NOMO-1 treated with DMSO at 0.1 percent for 48 hours (cell line): ENCODE measurements around the gene TAB2.

ENCODE experiments used
- DNase-seq: peaks from one replicate; lab custom pipeline; 2025; ENCODE audit not compliant: unreplicated experiment; lab: John Stamatoyannopoulos, UW

The TAB2 gene

DNA sequence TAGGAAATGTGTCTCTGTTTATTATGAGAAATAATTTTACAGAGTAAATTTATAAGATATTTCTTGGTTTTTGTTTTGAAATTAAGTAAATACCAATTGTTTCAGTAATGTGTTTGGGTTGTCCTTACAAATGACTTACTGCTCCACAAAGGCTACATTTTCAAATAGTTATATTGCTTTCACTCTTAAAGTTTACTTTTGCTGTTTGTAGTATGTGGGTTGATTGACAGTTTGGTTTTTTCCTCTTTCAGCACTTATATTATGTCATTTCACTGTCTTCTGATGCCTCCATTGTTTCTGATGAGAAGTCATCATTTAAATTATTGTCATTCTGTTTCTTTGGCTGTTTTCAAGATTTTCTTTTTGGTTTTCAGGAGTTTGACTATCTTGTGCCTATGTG is 47.7 kb downstream of the TAB2 start:
- DNase-seq = no peak

DNA sequence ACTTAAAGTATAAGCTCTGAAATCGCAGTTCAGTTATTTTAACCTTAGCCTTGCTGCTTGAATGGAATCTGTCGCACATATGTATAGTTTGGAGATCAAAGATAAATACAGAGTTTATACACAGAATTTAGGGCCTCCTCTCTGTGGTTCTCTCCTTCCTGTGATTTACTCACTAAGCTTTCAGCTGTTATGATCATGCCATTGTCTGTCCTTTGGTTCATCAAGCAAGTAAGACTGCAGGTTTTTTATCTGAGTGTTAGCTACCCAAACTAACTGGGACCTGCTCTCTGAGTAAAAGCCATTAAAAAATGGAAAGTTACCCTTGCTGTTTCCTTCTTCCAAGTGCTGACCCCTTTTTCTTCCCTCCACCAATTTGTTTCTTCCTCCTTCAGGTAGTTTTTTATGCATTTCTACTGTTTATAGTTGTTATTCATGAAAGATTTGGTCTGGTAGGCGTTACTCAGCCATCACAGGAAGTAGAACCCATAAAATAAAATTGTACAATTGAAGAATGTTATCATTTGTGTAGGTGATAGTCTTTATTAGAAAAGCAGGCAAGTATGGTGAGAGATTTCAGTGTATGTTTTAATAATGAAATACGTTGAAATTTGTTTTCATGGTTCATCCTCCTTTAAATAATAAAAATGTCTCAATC is 48.9 kb downstream of the TAB2 start:
- no peak for DNase-seq

DNA sequence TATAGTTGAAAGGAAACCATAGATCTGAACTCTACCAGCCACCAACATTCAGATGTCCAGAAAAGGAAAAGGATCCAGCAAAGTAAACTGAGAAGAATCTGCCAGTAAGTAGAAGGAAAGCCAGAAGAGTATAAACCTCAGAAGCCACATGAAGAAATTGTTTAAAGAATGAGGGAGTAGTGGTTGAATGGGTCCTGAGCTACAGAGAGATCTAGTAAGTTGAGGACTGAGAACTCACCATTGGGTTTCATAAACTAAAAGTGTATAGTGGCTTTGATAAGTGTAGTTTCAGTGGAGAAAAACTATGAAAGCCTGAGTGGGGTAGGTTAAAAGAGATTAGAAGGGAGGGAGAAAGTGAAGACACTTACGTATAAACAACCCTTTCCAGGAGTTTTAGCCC is 50.6 kb downstream of the TAB2 start:
- DNase-seq = no peak

DNA sequence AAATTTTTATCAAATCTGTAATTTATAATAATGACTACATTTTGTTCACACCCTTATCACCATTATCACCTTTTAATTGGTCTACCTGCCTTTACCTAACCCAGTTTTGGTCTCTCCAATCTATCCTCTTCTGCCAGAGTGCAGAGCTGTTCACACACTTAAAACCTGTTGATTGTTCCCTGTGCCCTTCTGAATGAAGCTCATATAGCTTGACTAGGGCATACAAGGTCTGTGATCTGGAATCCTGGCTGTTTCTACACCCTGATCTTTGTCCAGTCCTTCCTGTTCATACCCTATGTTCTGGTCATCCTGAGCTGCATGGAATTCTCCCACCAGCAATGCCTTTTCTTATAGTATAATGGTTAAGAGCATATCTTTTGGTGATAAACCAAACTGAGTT is 53.6 kb downstream of the TAB2 start:
- DNase-seq = no peak

DNA sequence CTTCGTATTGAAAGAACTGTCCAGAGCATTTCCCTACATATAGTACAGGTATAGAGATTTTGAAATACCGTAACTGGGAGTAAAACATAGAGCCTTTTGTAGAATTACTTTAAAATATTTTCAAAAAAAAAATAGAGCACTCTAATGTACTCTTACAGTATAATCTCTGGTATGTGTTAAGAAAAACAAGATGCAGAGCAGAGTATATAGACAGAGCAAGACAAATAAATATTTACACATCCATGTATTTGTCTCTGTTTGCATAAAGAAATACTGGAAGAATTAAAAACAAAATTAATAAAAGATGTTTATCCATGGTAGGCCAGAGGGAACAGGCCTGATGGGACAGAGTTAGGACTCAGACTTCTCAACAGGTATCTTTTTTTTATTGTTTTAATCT is 54.5 kb downstream of the TAB2 start:
- DNase-seq = no peak

DNA sequence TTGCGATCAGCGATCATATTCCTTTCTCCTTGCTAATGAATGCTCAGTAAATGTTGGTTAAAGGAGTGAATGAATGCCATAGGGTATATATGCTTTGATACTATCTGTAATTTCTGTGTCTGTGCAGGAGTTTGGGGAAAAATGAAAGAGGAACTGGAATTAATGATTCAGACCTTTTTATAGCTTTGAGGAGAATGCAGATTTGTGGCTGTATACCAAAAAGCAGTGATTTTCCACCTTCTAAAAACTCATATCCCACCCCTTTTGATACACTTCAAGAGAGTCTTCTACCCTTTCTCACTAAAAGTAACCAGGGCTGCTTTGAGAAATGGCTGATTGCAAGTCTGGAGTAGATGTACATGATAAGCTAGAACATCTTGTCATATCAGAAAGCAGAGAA is 56.0 kb downstream of the TAB2 start:
- peak; percentile 48 for DNase-seq

DNA sequence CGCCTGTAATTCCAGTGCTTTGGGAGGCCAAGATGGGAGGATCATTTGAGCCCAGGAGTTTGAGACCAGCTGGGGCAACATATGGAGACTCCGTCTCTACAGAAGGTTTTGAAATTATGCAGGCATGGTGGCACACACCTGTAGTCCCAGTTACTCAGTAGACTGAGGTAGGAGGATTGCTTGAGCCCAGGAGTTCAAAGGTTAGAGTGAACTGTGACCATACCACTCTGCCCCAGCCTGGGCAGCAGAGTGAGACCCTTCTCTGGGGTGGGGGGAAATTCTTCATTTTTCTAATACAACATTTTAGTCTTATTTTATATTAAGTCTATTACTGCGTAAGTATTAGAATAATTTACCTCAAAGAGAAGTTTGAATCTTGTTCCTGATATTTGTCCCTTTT is 62.5 kb downstream of the TAB2 start:
- DNase-seq = no peak

DNA sequence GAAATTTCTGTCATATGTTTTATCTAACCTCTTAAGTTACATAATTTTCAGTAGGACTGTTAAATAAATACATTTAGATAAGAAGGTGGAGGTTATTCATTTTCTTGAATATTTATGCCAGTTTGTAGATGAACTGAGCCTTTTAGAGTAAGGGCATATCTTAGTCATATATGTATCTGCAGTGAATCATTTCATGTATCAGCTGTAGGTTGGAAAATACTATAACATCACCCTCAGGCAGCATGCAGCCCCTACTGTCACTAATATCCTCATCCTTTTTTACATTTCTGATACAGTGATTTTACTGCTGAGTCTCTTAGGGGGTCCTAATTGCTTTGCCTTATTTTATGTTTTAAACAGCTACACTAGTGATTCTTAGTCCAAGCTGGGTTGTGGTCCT is 63.0 kb downstream of the TAB2 start:
- no peak for DNase-seq

DNA sequence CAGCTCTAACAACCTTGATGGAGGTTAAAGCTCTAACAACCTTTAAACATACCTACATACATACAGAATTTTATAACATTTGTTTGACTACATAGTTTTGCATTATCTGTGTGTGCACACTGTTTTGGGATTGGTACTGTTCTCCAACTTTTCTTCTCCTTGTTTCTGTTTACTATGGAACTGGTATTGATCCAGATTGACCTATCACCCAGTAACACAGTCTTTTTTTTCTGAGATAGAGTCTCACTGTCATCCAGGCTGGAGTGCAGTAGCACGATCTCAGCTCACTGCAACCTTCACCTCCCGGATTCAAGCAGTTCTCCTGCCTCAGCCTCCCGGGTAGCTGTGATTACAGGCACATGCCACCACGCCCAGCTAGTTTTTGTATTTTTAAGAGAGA is 65.9 kb downstream of the TAB2 start:
- DNase-seq = no peak

DNA sequence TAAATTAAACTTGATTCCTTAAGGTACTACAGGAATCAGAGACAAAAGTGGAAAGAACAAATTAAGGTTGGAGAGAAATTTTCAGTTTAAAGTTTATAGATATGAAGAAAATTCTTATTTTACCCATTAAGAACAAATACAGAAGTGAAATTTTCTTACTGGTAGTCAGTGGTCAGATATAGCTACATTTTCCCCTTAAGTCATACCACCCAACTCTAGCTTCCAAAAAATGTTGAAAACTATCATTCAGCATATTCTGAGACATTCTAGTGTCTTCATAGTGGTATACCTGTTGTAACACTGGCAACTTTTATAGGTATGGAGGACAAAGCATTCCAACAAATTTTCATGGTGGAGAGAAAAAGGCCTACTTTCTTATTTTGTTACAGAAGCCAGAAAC is 67.0 kb downstream of the TAB2 start:
- DNase-seq = no peak

DNA sequence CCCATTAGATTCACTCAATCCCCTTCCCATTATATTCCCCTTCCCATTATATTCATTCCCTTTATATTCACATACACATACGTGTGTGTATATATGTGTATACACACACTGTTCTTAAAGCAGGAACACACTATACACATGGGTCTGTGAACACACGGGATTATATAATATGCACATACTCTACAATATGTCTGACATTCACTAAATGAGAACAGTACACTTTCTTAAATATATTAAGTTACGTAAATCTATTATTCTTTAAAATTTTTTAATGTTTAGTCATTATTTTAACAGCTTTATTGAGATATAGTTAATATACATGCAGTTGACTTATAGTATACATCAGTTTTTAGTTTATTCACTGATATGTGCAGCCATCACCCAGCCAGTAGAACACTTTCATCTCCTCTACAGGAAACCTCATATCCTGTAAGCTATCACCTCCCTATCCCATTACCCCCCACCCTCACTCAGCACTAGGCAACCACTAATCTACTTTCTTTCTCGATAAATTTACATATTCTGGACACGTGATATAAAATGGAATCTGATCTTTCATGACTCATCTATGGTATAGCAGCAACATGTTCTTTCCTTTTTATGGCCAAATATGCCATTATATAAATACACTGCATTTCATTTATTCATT is 68.6 kb downstream of the TAB2 start:
- DNase-seq = no peak

DNA sequence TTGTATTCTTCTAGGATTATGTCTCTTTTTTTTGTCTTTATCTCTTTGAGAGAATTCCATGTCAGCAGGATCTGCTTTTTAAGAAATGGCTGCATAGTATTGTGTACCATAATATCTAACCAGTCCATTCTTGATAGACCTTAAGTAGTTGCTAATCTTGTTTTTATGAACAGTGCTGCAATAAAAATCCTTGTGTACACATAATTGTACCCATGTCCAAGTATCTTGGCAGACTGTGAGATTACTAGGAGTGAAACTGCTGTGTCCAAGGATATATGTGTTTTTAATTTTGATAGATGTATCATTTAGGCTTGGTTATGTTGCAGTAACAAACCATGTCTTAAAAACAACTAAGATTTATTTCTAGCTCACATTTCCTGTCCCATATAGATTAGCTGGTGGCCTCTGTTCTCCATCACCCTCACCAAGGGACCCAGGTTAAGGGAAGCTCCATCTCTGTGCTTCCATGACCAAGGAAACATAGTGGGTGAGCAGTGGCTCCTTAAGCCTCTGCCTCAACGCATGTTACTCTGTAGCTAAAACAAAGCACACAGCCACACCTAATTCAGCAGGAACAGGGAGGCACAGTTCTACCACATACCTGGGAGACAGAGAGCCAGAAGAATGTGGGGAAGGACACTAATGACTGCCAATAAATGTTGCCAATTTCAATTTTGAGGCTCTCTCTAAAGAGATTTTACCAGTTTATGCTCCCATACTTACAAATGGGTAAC is 70.4 kb downstream of the TAB2 start:
- no peak for DNase-seq

DNA sequence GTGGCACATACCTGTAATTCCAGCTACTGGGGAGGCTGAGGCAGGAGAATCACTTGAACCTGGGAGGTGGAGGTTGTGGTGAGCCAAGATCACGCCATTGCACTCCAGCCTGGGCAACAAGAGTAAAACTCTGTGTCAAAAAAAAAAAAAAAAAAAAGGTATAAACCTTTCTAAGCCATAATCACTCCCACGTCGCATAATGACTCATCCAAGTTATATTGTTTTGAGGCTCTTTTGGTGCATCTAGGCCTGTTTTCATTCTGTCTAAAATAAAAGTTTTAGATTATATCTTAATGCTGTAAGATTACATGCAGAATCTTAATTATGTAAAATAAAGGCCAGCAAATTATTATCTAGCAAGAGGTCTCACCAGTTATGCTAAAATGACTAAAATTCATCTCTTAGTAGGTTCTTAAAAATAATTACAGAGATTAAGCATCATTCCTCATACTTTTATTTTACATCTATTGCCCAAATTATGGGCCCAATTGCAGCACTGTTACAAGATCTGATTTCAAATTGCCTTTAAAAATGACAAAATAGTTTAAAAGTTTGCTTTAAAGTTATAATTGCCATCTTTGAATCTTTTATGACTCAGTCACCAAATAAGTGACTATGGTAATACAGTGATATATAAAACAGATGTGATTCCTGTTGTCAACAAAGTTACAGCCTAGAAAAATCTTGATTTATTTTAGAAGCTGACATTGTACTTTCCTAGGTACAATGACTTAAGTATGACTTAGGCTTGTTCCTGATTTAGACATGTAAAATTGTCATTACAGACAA is 72.2 kb downstream of the TAB2 start:
- no peak for DNase-seq

DNA sequence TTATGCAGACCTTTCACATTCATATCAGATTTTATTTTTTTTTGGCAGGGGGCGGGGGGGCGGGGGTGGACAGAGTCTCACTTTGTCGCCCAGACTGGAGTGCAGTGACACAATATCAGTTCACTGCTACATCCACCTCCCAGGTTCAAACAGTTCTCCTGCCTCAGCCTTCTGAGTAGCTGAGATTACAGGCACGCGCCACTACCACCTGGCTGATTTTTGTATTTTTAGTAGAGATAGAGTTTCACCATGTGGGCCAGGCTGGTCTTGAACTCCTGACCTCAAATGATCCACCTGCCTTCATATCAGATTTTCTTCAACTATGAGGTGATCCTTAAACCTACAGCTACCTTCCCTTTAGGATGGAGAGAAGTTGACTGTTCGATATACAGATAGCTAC is 74.6 kb downstream of the TAB2 start:
- no peak for DNase-seq

DNA sequence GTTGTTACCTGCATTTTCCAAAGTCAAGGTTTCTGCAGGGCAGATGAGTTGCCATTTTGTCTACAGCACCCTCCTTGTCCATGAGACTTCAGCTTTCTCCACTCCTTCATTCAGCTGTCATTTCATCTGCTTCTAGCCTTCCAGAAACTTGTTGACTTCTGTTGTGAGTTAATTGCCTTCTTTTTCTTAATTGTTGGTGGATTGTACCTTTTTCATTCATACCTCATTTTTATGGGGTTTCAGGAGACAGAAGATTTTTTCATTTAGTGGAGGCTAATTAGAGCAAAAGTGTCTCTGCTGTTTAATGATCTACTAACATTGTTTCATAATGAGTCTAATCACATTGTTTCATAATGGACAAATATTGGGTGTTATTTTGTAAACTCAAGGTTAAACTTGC is 75.0 kb downstream of the TAB2 start:
- DNase-seq = no peak

DNA sequence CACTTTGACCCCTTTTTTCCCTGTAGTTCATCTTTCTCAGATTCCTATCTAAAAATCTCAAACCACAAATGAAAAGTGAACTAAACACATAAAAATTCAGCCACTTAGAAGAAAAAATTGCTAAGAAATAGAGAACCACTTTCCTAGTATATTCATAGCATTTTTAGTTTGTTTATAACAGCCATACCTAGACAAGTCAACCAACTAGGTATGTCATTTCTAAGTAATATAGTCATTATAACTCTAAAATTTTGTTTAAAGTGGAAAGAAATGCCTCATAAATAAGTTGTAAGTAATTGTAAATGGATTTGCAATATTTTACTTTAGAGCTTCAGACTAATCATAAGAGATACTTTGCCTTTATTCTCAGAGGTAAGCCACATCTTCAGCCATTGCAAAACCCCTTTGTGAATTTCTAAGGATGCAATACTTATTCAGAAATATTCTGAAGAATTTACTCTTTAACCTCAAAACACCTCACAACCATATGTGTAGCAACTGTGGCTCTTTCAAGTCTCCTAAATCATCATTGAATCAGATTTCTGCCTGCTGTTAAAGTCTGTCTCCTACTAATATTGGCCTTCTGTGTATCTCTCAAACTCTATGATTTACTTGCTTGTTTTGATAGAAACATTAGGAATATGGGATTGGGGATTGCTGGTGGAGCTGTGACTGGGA is 75.6 kb downstream of the TAB2 start:
- no peak for DNase-seq

DNA sequence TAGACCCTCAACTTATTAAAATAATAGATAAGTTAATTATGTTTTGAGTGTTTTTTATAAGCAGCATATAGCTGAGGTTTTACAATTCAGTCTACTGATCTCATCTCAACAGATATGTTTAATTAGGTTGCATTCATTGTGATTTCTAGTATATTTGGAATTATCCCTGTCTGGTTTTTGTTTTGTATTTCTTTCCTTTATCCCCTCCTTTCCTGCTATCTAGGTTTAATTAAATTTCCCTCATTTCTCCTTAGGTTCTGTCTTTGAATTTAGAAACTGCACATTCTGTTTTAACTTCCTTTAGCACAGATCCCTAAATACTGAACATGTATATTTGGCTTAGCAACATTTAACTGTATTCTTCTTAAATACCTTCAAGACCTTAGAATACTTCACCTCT is 77.7 kb downstream of the TAB2 start:
- no peak for DNase-seq

DNA sequence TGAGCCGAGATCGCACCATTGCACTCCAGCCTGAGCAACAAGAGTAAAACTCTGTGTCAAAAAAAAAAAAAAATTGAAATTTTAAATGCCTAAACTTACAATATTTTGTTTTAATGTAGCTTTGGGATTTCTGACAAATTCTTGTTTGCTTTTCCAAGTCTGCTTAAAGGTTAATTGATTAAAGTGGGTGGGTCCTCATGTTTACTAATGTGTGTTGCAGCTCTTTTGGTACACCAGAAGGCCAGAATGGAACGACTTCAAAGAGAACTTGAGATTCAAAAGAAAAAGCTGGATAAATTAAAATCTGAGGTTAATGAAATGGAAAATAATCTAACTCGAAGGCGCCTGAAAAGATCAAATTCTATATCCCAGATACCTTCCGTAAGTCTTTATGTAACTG is 79.9 kb downstream of the TAB2 start:
- DNase-seq = no peak

DNA sequence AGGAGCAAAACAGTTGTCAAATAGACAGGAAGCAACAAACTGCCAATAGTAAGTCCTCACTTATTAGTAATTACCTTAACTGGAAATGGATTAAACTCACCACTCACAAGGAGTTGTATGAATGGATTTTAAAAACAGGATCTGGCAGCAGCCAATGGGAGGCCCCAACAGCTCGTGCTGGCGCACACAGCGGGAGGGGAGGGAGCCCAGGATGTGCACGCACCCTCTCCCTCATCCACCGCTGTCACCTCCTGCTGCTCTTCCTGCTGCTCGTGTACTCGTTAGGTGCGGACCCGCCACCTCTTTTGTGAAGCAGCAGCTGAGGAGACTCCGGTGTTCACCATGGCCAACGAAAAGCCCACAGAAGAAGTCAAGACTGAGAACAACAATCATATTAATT is 82.5 kb downstream of the TAB2 start, which contains the start of gene SUMO4:
Gene SUMO4, plus strand, starts transcription at position 213 of the 400 bp plus-strand sequence. Its CDS starts 130 bp downstream, at position 343.
- DNase-seq = no peak

DNA sequence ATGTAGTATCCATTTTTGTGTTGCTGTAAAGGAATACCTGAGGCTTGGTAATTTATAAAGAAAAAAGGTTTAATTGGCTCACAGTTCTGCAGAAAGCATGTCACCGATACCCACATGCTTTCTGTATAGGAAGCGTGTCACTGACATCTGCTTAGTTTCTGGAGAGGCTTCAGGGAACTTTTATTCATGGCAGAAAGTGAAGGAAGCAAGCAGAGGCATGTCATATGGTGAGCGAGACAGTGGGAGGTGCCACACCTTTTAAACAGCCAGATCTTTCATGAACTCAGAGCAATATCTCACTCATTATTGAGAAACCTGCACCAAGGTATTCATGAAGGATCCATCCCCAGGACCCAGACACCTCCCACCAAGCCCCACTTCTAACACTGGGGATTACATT is 86.0 kb downstream of the TAB2 start:
- no peak for DNase-seq
